HepG2 (cell line): Measurements from ENCODE around the gene UBQLN4. TPM values are rescaled to one million over a fixed set of nuclear protein-coding genes. Genes with fewer than 3 reads are reported as not detected.

Source experiments
- AGO2 ChIP-seq: fragments of 200-400 bp; formaldehyde crosslinking; optimal IDR thresholded peaks from 2 replicates; pipeline ENCODE3; 2017; ENCODE audit warnings: mild to moderate bottlenecking, low read depth, low read length, moderate library complexity
- CHD2 ChIP-seq: IDR thresholded peaks from 2 replicates; pipeline ENCODE4 v1.6.1; 2011; ENCODE audit warnings: low read depth, low read length, improper control_type of control experiment
- DR1 ChIP-seq: sonication (generic); formaldehyde crosslinking; IDR thresholded peaks from 2 replicates; pipeline ENCODE4 v1.8.0; 2021; ENCODE audit warnings: mild to moderate bottlenecking, missing genetic modification reagents, inconsistent platforms
- ESRRA ChIP-seq: sonication (generic); formaldehyde crosslinking; IDR thresholded peaks from 2 replicates; pipeline ENCODE4 v1.5.1; 2020; ENCODE audit warnings: mild to moderate bottlenecking, low read depth, missing genetic modification reagents
- GATA4 ChIP-seq: sonication (generic); IDR thresholded peaks from 2 replicates; pipeline ENCODE4 v1.6.1; 2016; ENCODE audit warnings: antibody characterized with exemption, low read depth, borderline replicate concordance
- ISL2 ChIP-seq: sonication (generic); formaldehyde crosslinking; IDR thresholded peaks from 2 replicates; pipeline ENCODE4 v1.5.0; 2020; ENCODE audit warnings: missing genetic modification reagents
- KLF9 ChIP-seq: IDR thresholded peaks from 2 replicates; pipeline ENCODE4 v1.6.1; 2016; ENCODE audit warnings: low read depth
- KMT2B ChIP-seq: IDR thresholded peaks from 2 replicates; pipeline ENCODE4 v1.6.1; 2016; ENCODE audit warnings: missing genetic modification reagents, missing compliant biosample characterization
- MAFF ChIP-seq: IDR thresholded peaks from 2 replicates; pipeline ENCODE4 v1.6.1; 2011; ENCODE audit warnings: low read depth, low read length, improper control_type of control experiment
- PATZ1 ChIP-seq: sonication (generic); formaldehyde crosslinking; IDR thresholded peaks from 2 replicates; pipeline ENCODE4 v1.4.0; 2020; ENCODE audit warnings: missing genetic modification reagents
- SRSF1 ChIP-seq: fragments of 200-400 bp; formaldehyde crosslinking; optimal IDR thresholded peaks from 2 replicates; pipeline ENCODE3; 2017; ENCODE audit warnings: mild to moderate bottlenecking, low read depth, low read length, moderate library complexity
- TBX3 ChIP-seq: fragments of 450-650 bp; IDR thresholded peaks from 2 replicates; pipeline ENCODE4 v1.6.1; 2017; ENCODE audit warnings: antibody characterized with exemption, mild to moderate bottlenecking, inconsistent platforms, borderline replicate concordance
- TOPORS ChIP-seq: sonication (generic); formaldehyde crosslinking; IDR thresholded peaks from 2 replicates; pipeline ENCODE4 v1.8.0; 2023; ENCODE audit warnings: mild to moderate bottlenecking, missing genetic modification reagents
- ZNF121 ChIP-seq: sonication (generic); formaldehyde crosslinking; IDR thresholded peaks from 2 replicates; pipeline ENCODE4 v1.5.0; 2020; ENCODE audit warnings: mild to moderate bottlenecking, missing genetic modification reagents
- ZNF205 ChIP-seq: IDR thresholded peaks from 2 replicates; pipeline ENCODE4 v1.6.1; 2018; ENCODE audit warnings: missing biosample characterization, missing genetic modification reagents
- ZNF430 ChIP-seq: sonication (generic); formaldehyde crosslinking; IDR thresholded peaks from 2 replicates; pipeline ENCODE4 v1.9.0; 2021; ENCODE audit warnings: mild to moderate bottlenecking, missing genetic modification reagents
- ZNF7 ChIP-seq: IDR thresholded peaks from 2 replicates; pipeline ENCODE4 v1.6.1; 2016; ENCODE audit warnings: missing biosample characterization, missing genetic modification reagents
- polyA plus RNA-seq, 8 experiments: library from polyadenylated mRNA; depleted of rRNA in 3 of 8; stranded (reverse) in 7 of 8; unstranded in 1 of 8; fragments of >200 nt; fragmentation: Illumina TruSeq in 4 of 8; extraction: Trizol in 4 of 8; gene quantifications; 2 replicates each; pipeline versions ENCODE4 v1.2.1 to v1.2.3, GENCODE V29; 2011 to 2016; ENCODE audit warnings: low read depth in 4 of 8, missing spikeins in 1 of 8, mixed read lengths in 1 of 8; ENCODE audit not compliant: insufficient read depth in 1 of 8
- total RNA-seq, 5 experiments: library from RNA; depleted of rRNA; stranded (reverse); fragments of >200 nt; fragmentation: Illumina TruSeq; extraction: Trizol; gene quantifications; 2 replicates each; pipeline ENCODE4 v1.2.3, GENCODE V29; 2016; ENCODE audit warnings: low read depth in 1 of 5
- TF ChIP-seq, protein P1 (sequence below): IDR thresholded peaks from 2 replicates; pipeline ENCODE4 v1.6.1; 2016; ENCODE audit warnings: low read depth, missing genetic modification reagents, missing compliant biosample characterization
- TF ChIP-seq, protein P2 (sequence below): sonication (generic); formaldehyde crosslinking; IDR thresholded peaks from 2 replicates; pipeline ENCODE4 v1.4.0; 2020; ENCODE audit warnings: mild to moderate bottlenecking, missing genetic modification reagents

The UBQLN4 gene
- total and polyA plus RNA-seq, 2 of the 13 experiments (the other 11 are each of a cell fraction or from before 2014, with no cell fraction given), result 31.5 to 39.8 TPM

DNA sequence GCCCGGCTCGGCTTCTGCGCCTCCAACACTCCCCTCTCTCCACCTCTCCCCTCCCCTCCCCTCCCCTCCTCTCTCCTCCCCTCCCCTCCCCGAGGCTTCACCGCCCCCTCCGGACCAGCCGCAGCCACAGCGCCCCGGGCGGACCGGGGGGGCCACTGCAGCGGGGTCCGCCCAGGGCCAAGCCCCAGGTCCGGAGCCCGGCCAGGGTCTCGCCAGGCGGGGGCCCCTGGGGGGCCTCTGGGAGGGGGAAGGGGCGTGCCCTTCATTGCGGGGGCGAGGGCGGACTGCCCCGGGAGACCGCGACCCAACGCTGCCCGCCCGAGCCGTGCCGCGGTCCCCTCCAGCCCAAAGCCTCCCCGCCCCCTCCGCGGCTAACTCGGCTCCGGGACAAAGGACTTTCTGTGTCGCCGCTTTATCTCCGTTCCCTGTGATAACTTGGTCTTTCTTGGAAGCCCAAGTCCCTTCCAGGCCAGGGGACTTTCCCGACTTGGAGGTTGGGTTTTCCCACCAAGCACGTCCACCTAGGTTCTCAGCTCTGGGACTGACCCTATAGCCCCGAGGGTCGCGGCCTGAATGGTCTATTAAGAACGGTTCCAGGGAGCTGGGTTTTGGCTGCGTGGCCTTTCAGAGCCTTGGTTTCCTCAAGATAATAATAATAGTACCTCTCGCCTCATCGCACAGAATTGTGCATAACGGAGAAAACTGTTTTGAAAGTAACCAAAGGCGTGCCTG is at the start of gene UBQLN4 (continued):
- TF ChIP-seq ZNF7 (CRISPR knock-in tag) (no peak), CHD2 (0 out of 2 replicates have a peak, but pooled peaks have one; percentile 16), ZNF430 (CRISPR knock-in tag) (peak; percentile 75), MAFF (no peak), AGO2 (peak; percentile 62), KLF9 (CRISPR knock-in tag) (no peak), ESRRA (CRISPR knock-in tag) (no peak), SRSF1 (peak; percentile 68), ISL2 (peak; percentile 29; the same call in 1 of the 2 replicates), DR1 (no peak; the same call in 1 of the 2 replicates), PATZ1 (CRISPR knock-in tag) (peak; percentile 98), TBX3 (0 out of 2 replicates have a peak, but pooled peaks have one; percentile 11), ZNF121 (CRISPR knock-in tag) (no peak), TOPORS (no peak), KMT2B (no peak), ZNF205 (CRISPR knock-in tag) (no peak), GATA4 (0 out of 2 replicates have a peak, but pooled peaks have one; percentile 14)
- TF ChIP-seq, protein P1, sequence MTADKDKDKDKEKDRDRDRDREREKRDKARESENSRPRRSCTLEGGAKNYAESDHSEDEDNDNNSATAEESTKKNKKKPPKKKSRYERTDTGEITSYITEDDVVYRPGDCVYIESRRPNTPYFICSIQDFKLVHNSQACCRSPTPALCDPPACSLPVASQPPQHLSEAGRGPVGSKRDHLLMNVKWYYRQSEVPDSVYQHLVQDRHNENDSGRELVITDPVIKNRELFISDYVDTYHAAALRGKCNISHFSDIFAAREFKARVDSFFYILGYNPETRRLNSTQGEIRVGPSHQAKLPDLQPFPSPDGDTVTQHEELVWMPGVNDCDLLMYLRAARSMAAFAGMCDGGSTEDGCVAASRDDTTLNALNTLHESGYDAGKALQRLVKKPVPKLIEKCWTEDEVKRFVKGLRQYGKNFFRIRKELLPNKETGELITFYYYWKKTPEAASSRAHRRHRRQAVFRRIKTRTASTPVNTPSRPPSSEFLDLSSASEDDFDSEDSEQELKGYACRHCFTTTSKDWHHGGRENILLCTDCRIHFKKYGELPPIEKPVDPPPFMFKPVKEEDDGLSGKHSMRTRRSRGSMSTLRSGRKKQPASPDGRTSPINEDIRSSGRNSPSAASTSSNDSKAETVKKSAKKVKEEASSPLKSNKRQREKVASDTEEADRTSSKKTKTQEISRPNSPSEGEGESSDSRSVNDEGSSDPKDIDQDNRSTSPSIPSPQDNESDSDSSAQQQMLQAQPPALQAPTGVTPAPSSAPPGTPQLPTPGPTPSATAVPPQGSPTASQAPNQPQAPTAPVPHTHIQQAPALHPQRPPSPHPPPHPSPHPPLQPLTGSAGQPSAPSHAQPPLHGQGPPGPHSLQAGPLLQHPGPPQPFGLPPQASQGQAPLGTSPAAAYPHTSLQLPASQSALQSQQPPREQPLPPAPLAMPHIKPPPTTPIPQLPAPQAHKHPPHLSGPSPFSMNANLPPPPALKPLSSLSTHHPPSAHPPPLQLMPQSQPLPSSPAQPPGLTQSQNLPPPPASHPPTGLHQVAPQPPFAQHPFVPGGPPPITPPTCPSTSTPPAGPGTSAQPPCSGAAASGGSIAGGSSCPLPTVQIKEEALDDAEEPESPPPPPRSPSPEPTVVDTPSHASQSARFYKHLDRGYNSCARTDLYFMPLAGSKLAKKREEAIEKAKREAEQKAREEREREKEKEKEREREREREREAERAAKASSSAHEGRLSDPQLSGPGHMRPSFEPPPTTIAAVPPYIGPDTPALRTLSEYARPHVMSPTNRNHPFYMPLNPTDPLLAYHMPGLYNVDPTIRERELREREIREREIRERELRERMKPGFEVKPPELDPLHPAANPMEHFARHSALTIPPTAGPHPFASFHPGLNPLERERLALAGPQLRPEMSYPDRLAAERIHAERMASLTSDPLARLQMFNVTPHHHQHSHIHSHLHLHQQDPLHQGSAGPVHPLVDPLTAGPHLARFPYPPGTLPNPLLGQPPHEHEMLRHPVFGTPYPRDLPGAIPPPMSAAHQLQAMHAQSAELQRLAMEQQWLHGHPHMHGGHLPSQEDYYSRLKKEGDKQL (CRISPR knock-in tag), result peak; percentile 18; the same call in 1 of the 2 replicates
- TF ChIP-seq, protein P2, sequence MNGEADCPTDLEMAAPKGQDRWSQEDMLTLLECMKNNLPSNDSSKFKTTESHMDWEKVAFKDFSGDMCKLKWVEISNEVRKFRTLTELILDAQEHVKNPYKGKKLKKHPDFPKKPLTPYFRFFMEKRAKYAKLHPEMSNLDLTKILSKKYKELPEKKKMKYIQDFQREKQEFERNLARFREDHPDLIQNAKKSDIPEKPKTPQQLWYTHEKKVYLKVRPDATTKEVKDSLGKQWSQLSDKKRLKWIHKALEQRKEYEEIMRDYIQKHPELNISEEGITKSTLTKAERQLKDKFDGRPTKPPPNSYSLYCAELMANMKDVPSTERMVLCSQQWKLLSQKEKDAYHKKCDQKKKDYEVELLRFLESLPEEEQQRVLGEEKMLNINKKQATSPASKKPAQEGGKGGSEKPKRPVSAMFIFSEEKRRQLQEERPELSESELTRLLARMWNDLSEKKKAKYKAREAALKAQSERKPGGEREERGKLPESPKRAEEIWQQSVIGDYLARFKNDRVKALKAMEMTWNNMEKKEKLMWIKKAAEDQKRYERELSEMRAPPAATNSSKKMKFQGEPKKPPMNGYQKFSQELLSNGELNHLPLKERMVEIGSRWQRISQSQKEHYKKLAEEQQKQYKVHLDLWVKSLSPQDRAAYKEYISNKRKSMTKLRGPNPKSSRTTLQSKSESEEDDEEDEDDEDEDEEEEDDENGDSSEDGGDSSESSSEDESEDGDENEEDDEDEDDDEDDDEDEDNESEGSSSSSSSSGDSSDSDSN (CRISPR knock-in tag), result no peak
